Osteoblast (primary cell): Measurements from ENCODE around the gene RPP40. TPM values are rescaled to one million over a fixed set of nuclear protein-coding genes. Genes with fewer than 3 reads are reported as not detected.
A peak's percentile ranks its signal among the peaks of the same experiment; 100 is the strongest.

Source experiments
- DNase-seq: peaks from one replicate; pipeline ENCODE4 v3.0.0; 2011; ENCODE audit warnings: low spot score, mixed read lengths; ENCODE audit not compliant: insufficient read length; ENCODE audit errors: missing footprints
- H2AFZ ChIP-seq: 2 replicates; pipeline ENCODE4 v1.6.0; 2011; ENCODE audit warnings: mild to moderate bottlenecking, low read length
- H3K27ac ChIP-seq: 2 replicates; pipeline ENCODE4 v1.5.1; 2011; ENCODE audit warnings: mild to moderate bottlenecking, low read depth, low read length, moderate library complexity
- H3K27me3 ChIP-seq: 2 replicates; pipeline ENCODE4 v1.6.0; 2012; ENCODE audit warnings: mild to moderate bottlenecking, control low read depth, inconsistent platforms, low read length, moderate library complexity; ENCODE audit not compliant: insufficient read depth
- H3K36me3 ChIP-seq: 2 replicates; pipeline ENCODE4 v1.5.1; 2011; ENCODE audit warnings: mild to moderate bottlenecking, low read length, control low read depth, moderate library complexity; ENCODE audit not compliant: insufficient read depth
- H3K4me1 ChIP-seq: 2 replicates; pipeline ENCODE4 v1.5.1; 2011; ENCODE audit warnings: mild to moderate bottlenecking, low read length, control low read depth, moderate library complexity; ENCODE audit not compliant: insufficient read depth
- H3K4me2 ChIP-seq: 2 replicates; pipeline ENCODE4 v1.6.0; 2011; ENCODE audit warnings: mild to moderate bottlenecking, low read length; ENCODE audit not compliant: insufficient read depth
- H3K4me3 ChIP-seq: fragments of 200-600 bp; sonication (generic); 3 replicates; pipeline ENCODE4 v1.5.1; 2012; ENCODE audit warnings: mild to moderate bottlenecking, low read length, inconsistent platforms; ENCODE audit not compliant: insufficient read depth
- H3K79me2 ChIP-seq: 2 replicates; pipeline ENCODE4 v1.6.0; 2012; ENCODE audit warnings: mild to moderate bottlenecking, low read length, control low read depth, inconsistent platforms; ENCODE audit not compliant: insufficient read depth
- H3K9me3 ChIP-seq: 2 replicates; pipeline ENCODE4 v1.5.1; 2011; ENCODE audit warnings: low read depth, low read length, control low read depth
- H4K20me1 ChIP-seq: 2 replicates; pipeline ENCODE4 v1.6.0; 2012; ENCODE audit warnings: mild to moderate bottlenecking, low read length, control low read depth; ENCODE audit not compliant: insufficient read depth
- CTCF ChIP-seq: IDR thresholded peaks from 2 replicates; pipeline ENCODE4 v1.5.1; 2011; ENCODE audit warnings: mild to moderate bottlenecking, low read depth, low read length, moderate library complexity; ENCODE audit errors: extremely low read depth
- total RNA-seq: library from RNA; depleted of rRNA; stranded (reverse); fragments of >200 nt; gene quantifications from 2 replicates; pipeline ENCODE4 v1.2.3, GENCODE V29; 2012

RPP40 gene
- total RNA-seq, 1 donor, result 8.3 TPM

- no peak for DNase-seq
- TF ChIP-seq CTCF, result no peak
- Histone ChIP-seq H3K4me2 (no peak overlapping the region), H4K20me1 (no peaks in the 10 kb centered on the region), H3K4me3 (no peak overlapping the region), H3K79me2 (no peaks in the 10 kb centered on the region), H2AFZ (peak overlapping the region; percentile 85), H3K9me3 (no peaks in the 10 kb centered on the region), H3K27me3 (no peaks in the 10 kb centered on the region), H3K27ac (no peak overlapping the region), H3K36me3 (no peaks in the 10 kb centered on the region), H3K4me1 (peaks cover 4% of the 10 kb centered on the region)
These were observed 27.3 kb upstream of the RPP40 start for GRCh38 chr6:5031150-5031549.

GRCh38 chr6:5030596-5031136, 26.8 kb upstream of the RPP40 start:
- peak; percentile 94 for DNase-seq
- Histone ChIP-seq H2AFZ (peak overlapping the region; percentile 85), H3K9me3 (no peaks in the 10 kb centered on the region)

GRCh38 chr6:5029609-5030008, 25.8 kb upstream of the RPP40 start:
- no peak overlapping the region for H3K27ac ChIP-seq
- H3K36me3 ChIP-seq, result no peaks in the 10 kb centered on the region
- H3K4me3 ChIP-seq, result no peak overlapping the region
- no peak overlapping the region for H3K4me2 ChIP-seq
- H3K27me3 ChIP-seq, result no peaks in the 10 kb centered on the region
- H3K4me1 ChIP-seq, result peaks cover 10% of the 10 kb centered on the region
- no peaks in the 10 kb centered on the region for H3K79me2 ChIP-seq
- no peaks in the 10 kb centered on the region for H4K20me1 ChIP-seq
- peak; percentile 1 for DNase-seq
- no peak overlapping the region for H2AFZ ChIP-seq
- TF ChIP-seq CTCF, result no peak
- H3K9me3 ChIP-seq, result no peaks in the 10 kb centered on the region

More at GRCh38 chr6:5030596-5031136, 26.8 kb upstream of the RPP40 start:
- no peak overlapping the region for H3K4me3 ChIP-seq
- H3K79me2 ChIP-seq, result no peaks in the 10 kb centered on the region
- H3K27me3 ChIP-seq, result no peaks in the 10 kb centered on the region
- no peaks in the 10 kb centered on the region for H3K36me3 ChIP-seq
- H3K4me2 ChIP-seq, result peak overlapping the region; percentile 37
- TF ChIP-seq CTCF, result peak; percentile 89
- no peaks in the 10 kb centered on the region for H4K20me1 ChIP-seq
- peaks cover 9% of the 10 kb centered on the region for H3K4me1 ChIP-seq
- no peak overlapping the region for H3K27ac ChIP-seq

- Histone ChIP-seq H2AFZ (no peak overlapping the region), H3K27me3 (no peaks in the 10 kb centered on the region), H3K79me2 (no peaks in the 10 kb centered on the region), H3K4me2 (no peak overlapping the region), H3K4me1 (peaks cover 6% of the 10 kb centered on the region), H3K9me3 (no peaks in the 10 kb centered on the region), H3K27ac (no peak overlapping the region), H4K20me1 (no peaks in the 10 kb centered on the region), H3K36me3 (no peaks in the 10 kb centered on the region), H3K4me3 (no peak overlapping the region)
- DNase-seq, result peak; percentile 5
- TF ChIP-seq CTCF, result no peak
These were observed 25.1 kb upstream of the RPP40 start for GRCh38 chr6:5028921-5029320.
